ENCODE results near the gene STS. TPM values are rescaled to one million over a fixed set of nuclear protein-coding genes. Genes with fewer than 3 reads are reported as not detected.
A peak's percentile ranks its signal among the peaks of the same experiment; 100 is the strongest.

STS gene
- total and polyA plus RNA-seq, 2 of the 8 experiments (the other 6 are each of a cell fraction or from before 2014, with no cell fraction given) = 0.67 to 1.5 TPM

- H4K8ac ChIP-seq (ENCODE audit: extremely low read depth, insufficient read depth, low read length) = no peak within 1 kb of the TSS; the same call in 1 of the 2 replicates
- no peak within 1 kb of the TSS; the same call in 1 of the 2 replicates for H3K18ac ChIP-seq (ENCODE audit: extremely low read depth, low read length)
- peak within 1 kb of the TSS; percentile 94 for H2AFZ ChIP-seq (ENCODE audit: low read length)
- H3K79me1 ChIP-seq (ENCODE audit: low read depth, low read length) = no peaks in the 10 kb centered on the region
- H2AK5ac ChIP-seq (ENCODE audit: low read depth, low read length) = no peak within 1 kb of the TSS
- ChIA-PET CTCF (ENCODE audit: partially characterized antibody) (interaction anchor here (1.4 kb wide), 1 partner anchor 16 kb away, joined by 3 read pairs; no protein-coding TSS in a partner anchor), POLR2A (ENCODE audit: partially characterized antibody) (interaction anchor here (0.7 kb wide), 1 partner anchor 178 kb away, joined by 3 read pairs; no protein-coding TSS in a partner anchor)
- H3K4me3 ChIP-seq (ENCODE audit: extremely low read depth in 1 of 4, insufficient read depth in 2 of 4, low read depth in 3 of 4, low read length in 4 of 4) = peak within 1 kb of the TSS; percentile 69 to 86 (median 76)
- H3K23me2 ChIP-seq (ENCODE audit: low read depth, low read length) = peaks cover 6% of the 10 kb centered on the region; the same call in 1 of the 2 replicates
- H2BK5ac ChIP-seq (ENCODE audit: low read depth, low read length) = no peak within 1 kb of the TSS
- H3K56ac ChIP-seq (replicated peaks; ENCODE audit: insufficient read length, low read depth, low read length) = no peak within 1 kb of the TSS
- no peak within 1 kb of the TSS for H4K91ac ChIP-seq (replicated peaks; ENCODE audit: insufficient read length, low read length)
- H2BK20ac ChIP-seq (ENCODE audit: low read length) = no peak within 1 kb of the TSS
- peak within 1 kb of the TSS; percentile 40 to 77 (median 58); a peak in 6 of 7 replicates for H3K9ac ChIP-seq (replicated peaks in 1 of 4; ENCODE audit: extremely low read depth in 1 of 4, low read depth in 3 of 4, low read length in 3 of 4)
- no peaks in the 10 kb centered on the region for H3K36me3 ChIP-seq (ENCODE audit: control insufficient read depth in 2 of 4, insufficient read depth in 4 of 4, low read length in 3 of 4)
- H2BK15ac ChIP-seq (ENCODE audit: low read length) = no peak within 1 kb of the TSS
- 1% methylated on average over 37 of the region's 76 CpGs; no CpG with 5 or more reads in 1 of the 2 experiments for WGBS, 2 experiments (ENCODE audit: extremely low coverage in 1 of 2, insufficient coverage in 1 of 2, insufficient read length in 1 of 2, insufficient replicate concordance in 2 of 2, low coverage in 1 of 2, low lambda C conversion rate in 2 of 2, missing lambda C conversion rate in 1 of 2)
- no peak within 1 kb of the TSS for H2BK12ac ChIP-seq (ENCODE audit: low read depth, low read length)
- H4K5ac ChIP-seq (ENCODE audit: insufficient read length, low read depth, low read length) = peak within 1 kb of the TSS; percentile 87
- H3K4ac ChIP-seq (replicated peaks; ENCODE audit: insufficient read length, low read depth, low read length) = peak within 1 kb of the TSS; percentile 69
- peaks cover 0 to 4% (median 0%) of the 10 kb centered on the region in 4 experiments; a peak in 2 of 7 replicates for H3K4me1 ChIP-seq (replicated peaks in 1 of 4; ENCODE audit: control insufficient read depth in 3 of 4, insufficient read depth in 4 of 4, low read length in 3 of 4)
- H4K20me1 ChIP-seq (replicated peaks in 1 of 2; ENCODE audit: control insufficient read depth in 1 of 2, insufficient read depth in 2 of 2, low read length in 2 of 2) = no peaks in the 10 kb centered on the region
- no peak within 1 kb of the TSS for H3K23ac ChIP-seq (ENCODE audit: insufficient read length)
- H3K4me2 ChIP-seq (ENCODE audit: insufficient read depth in 1 of 2, low read depth in 2 of 2, low read length in 2 of 2) = peak within 1 kb of the TSS; percentile 79 to 87
- H3K9me3 ChIP-seq (ENCODE audit: insufficient read depth in 2 of 2, low read depth in 1 of 2, low read length in 1 of 2) = no peaks in the 10 kb centered on the region
- H3K79me2 ChIP-seq (ENCODE audit: control insufficient read depth in 1 of 2, insufficient read depth in 2 of 2, low read length in 2 of 2) = peaks cover 0 to 3% of the 10 kb centered on the region in 2 experiments; a peak in 1 of 4 replicates
- H2BK120ac ChIP-seq (replicated peaks; ENCODE audit: low read depth, low read length) = no peak within 1 kb of the TSS
- peak; percentile 78 for FAIRE-seq
- H3K27ac ChIP-seq (ENCODE audit: low read depth, low read length) = no peak within 1 kb of the TSS; the same call in 1 of the 2 replicates
- H3K27me3 ChIP-seq (replicated peaks in 1 of 4; ENCODE audit: control insufficient read depth in 3 of 4, extremely low read depth in 1 of 4, insufficient read depth in 3 of 4, low read length in 3 of 4) = no peaks in the 10 kb centered on the region
- DNase-seq (ENCODE audit: low read depth in 1 of 2, low spot score in 2 of 2) = peak in 1 of 2 experiments; percentile 81
- H3K14ac ChIP-seq (ENCODE audit: insufficient read length) = no peak within 1 kb of the TSS
- TF ChIP-seq TAF1 (IDR thresholded peaks at IDR 0.05; ENCODE audit: low read depth, low read length) = peak; percentile 9; the same call in 1 of the 2 replicates
- TF ChIP-seq RBBP5 (IDR thresholded peaks at IDR 0.05; ENCODE audit: borderline replicate concordance, low read depth, low read length) = peak; percentile 85; the same call in 1 of the 2 replicates
- TF ChIP-seq RXRA (IDR thresholded peaks at IDR 0.05; ENCODE audit: insufficient read depth, low read depth, low read length) = no peak
- TF ChIP-seq SP1 (IDR thresholded peaks at IDR 0.05; ENCODE audit: low read depth, low read length) = no peak
- TF ChIP-seq YY1 (IDR thresholded peaks at IDR 0.05; ENCODE audit: low read depth, low read length) = peak; percentile 67
- no peak for TF ChIP-seq CTCF (IDR thresholded peaks at IDR 0.05; ENCODE audit: control extremely low read depth in 1 of 3, insufficient read depth in 1 of 3, low read depth in 1 of 3, low read length in 3 of 3)
- TF ChIP-seq MAX (IDR thresholded peaks at IDR 0.05) = peak; percentile 17; the same call in 1 of the 2 replicates
- TF ChIP-seq ASH2L (IDR thresholded peaks at IDR 0.05; ENCODE audit: low read length) = peak; percentile 52
Observed at GRCh38 chrX:7147978-7148854, 704 bp downstream of the STS start, which contains the start of gene PUDP. Gene PUDP, minus strand, starts transcription at chrX:7148153. Its CDS starts 40 bp downstream, at chrX:7148113.
